ENCODE data around the gene MAL. TPM values are rescaled to one million over a fixed set of nuclear protein-coding genes. Genes with fewer than 3 reads are reported as not detected.

Gene MAL
- total RNA-seq, 4 donors from 2014 or later = 0.93 to 4.7 TPM; not detected in 2

GRCh38 chr2:95031076-95031725, 5.7 kb downstream of the MAL start:
- ATAC-seq (ENCODE audit: low FRiP score) = no peak

GRCh38 chr2:95031726-95032116, 6.2 kb downstream of the MAL start:
- no peak for TF ChIP-seq CTCF (IDR thresholded peaks at IDR 0.05)
- ATAC-seq (ENCODE audit: low FRiP score) (no peak), DNase-seq (ENCODE audit: low spot score) (no peak)

More at GRCh38 chr2:95031076-95031725, 5.7 kb downstream of the MAL start:
- no peak for DNase-seq (ENCODE audit: low spot score)
- no peak for TF ChIP-seq CTCF (IDR thresholded peaks at IDR 0.05)

GRCh38 chr2:95032341-95032740, 6.8 kb downstream of the MAL start:
- no peak for TF ChIP-seq CTCF (IDR thresholded peaks at IDR 0.05)
- ATAC-seq (ENCODE audit: low FRiP score) (no peak), DNase-seq (ENCODE audit: low spot score) (no peak)

- no peak for DNase-seq (ENCODE audit: low spot score)
- no peak for ATAC-seq (ENCODE audit: low FRiP score)
- no peak for TF ChIP-seq CTCF (IDR thresholded peaks at IDR 0.05)
Measured at GRCh38 chr2:95032868-95033603, 7.5 kb downstream of the MAL start.

- DNase-seq (ENCODE audit: low spot score) = no peak
- TF ChIP-seq CTCF (IDR thresholded peaks at IDR 0.05) = no peak
- no peak for ATAC-seq (ENCODE audit: low FRiP score)
Measured at GRCh38 chr2:95034221-95034620, 8.7 kb downstream of the MAL start.

- no peak for TF ChIP-seq CTCF (IDR thresholded peaks at IDR 0.05)
- DNase-seq (ENCODE audit: low spot score) = no peak
Measured at GRCh38 chr2:95034818-95035217, 9.3 kb downstream of the MAL start.

More at GRCh38 chr2:95034818-95035217, 9.3 kb downstream of the MAL start:
- ATAC-seq (ENCODE audit: low FRiP score) = no peak
